Measurements from ENCODE around the gene C1orf159.
A peak's percentile ranks its signal among the peaks of the same experiment; 100 is the strongest.
"Not testable (repeated sequence)": the region's sequence is repeated elsewhere in the genome, so short reads cannot be mapped to it uniquely, and the experiment has no call there.

C1orf159 gene

GRCh38 chr1:1065265-1065939 is 50.5 kb downstream of the C1orf159 start:
- no peak for TF ChIP-seq JUND (IDR thresholded peaks at IDR 0.05; ENCODE audit: low read depth)
- no peak for DNase-seq (ENCODE audit: low read depth in 1 of 2, low spot score in 1 of 2)
- in situ Hi-C loops (cut with HindIII; ENCODE audit: low pct_unique_long_range_greater_than_20kb, low sequenced_read_pairs) = no loop called here

- in situ Hi-C loops (cut with HindIII; ENCODE audit: low pct_unique_long_range_greater_than_20kb, low sequenced_read_pairs) = no loop called here
- TF ChIP-seq JUND (IDR thresholded peaks at IDR 0.05; ENCODE audit: low read depth) = no peak
- DNase-seq (ENCODE audit: low read depth in 1 of 2, low spot score in 1 of 2) = peak; percentile 58 to 78
These were observed 51.7 kb downstream of the C1orf159 start for GRCh38 chr1:1063945-1064831.

- in situ Hi-C loops (cut with HindIII; ENCODE audit: low pct_unique_long_range_greater_than_20kb, low sequenced_read_pairs) = no loop called here
- TF ChIP-seq JUND (IDR thresholded peaks at IDR 0.05; ENCODE audit: low read depth) = no peak
- no peak for DNase-seq (ENCODE audit: low read depth in 1 of 2, low spot score in 1 of 2)
These were observed 52.5 kb downstream of the C1orf159 start for GRCh38 chr1:1063261-1063944.

- no peak for TF ChIP-seq JUND (IDR thresholded peaks at IDR 0.05; ENCODE audit: low read depth)
- in situ Hi-C loops (cut with HindIII; ENCODE audit: low pct_unique_long_range_greater_than_20kb, low sequenced_read_pairs) = no loop called here
- no peak for DNase-seq (ENCODE audit: low read depth in 1 of 2, low spot score in 1 of 2)
These were observed 53.3 kb downstream of the C1orf159 start for GRCh38 chr1:1062348-1063163.

- DNase-seq (ENCODE audit: low read depth in 1 of 2, low spot score in 1 of 2) = no peak
- TF ChIP-seq JUND (IDR thresholded peaks at IDR 0.05; ENCODE audit: low read depth) = no peak
- in situ Hi-C loops (cut with HindIII; ENCODE audit: low pct_unique_long_range_greater_than_20kb, low sequenced_read_pairs) = no loop called here
These were observed 54.1 kb downstream of the C1orf159 start for GRCh38 chr1:1061682-1062345.

GRCh38 chr1:1060281-1061000 is 55.4 kb downstream of the C1orf159 start:
- in situ Hi-C loops (cut with HindIII; ENCODE audit: low pct_unique_long_range_greater_than_20kb, low sequenced_read_pairs) = no loop called here
- no peak for DNase-seq (ENCODE audit: low read depth in 1 of 2, low spot score in 1 of 2)
- no peak for TF ChIP-seq JUND (IDR thresholded peaks at IDR 0.05; ENCODE audit: low read depth)

GRCh38 chr1:1059494-1060280 is 56.2 kb downstream of the C1orf159 start:
- in situ Hi-C loops (cut with HindIII; ENCODE audit: low pct_unique_long_range_greater_than_20kb, low sequenced_read_pairs) = no loop called here
- DNase-seq (ENCODE audit: low read depth in 1 of 2, low spot score in 1 of 2) = peak; percentile 84
- no peak for TF ChIP-seq JUND (IDR thresholded peaks at IDR 0.05; ENCODE audit: low read depth)

GRCh38 chr1:1058921-1059493 is 56.9 kb downstream of the C1orf159 start:
- no peak for TF ChIP-seq JUND (IDR thresholded peaks at IDR 0.05; ENCODE audit: low read depth)
- DNase-seq (ENCODE audit: low read depth in 1 of 2, low spot score in 1 of 2) = peak; percentile 27 to 38
- in situ Hi-C loops (cut with HindIII; ENCODE audit: low pct_unique_long_range_greater_than_20kb, low sequenced_read_pairs) = no loop called here

- in situ Hi-C loops (cut with HindIII; ENCODE audit: low pct_unique_long_range_greater_than_20kb, low sequenced_read_pairs) = no loop called here
- DNase-seq (ENCODE audit: low read depth in 1 of 2, low spot score in 1 of 2) = no peak
- no peak for TF ChIP-seq JUND (IDR thresholded peaks at IDR 0.05; ENCODE audit: low read depth)
These were observed 57.6 kb downstream of the C1orf159 start for GRCh38 chr1:1058088-1058905.

GRCh38 chr1:1057769-1058087 is 58.2 kb downstream of the C1orf159 start:
- in situ Hi-C loops (cut with HindIII; ENCODE audit: low pct_unique_long_range_greater_than_20kb, low sequenced_read_pairs) = not testable (repeated sequence)

More at GRCh38 chr1:1057769-1058087, 58.2 kb downstream of the C1orf159 start:
- not testable (repeated sequence) for DNase-seq (ENCODE audit: low read depth in 1 of 2, low spot score in 1 of 2)
